Activated T-cell treated with anti-CD3 and anti-CD28 coated beads for 48 hours (primary cell): Measurements from ENCODE around the gene KLK3.
A peak's percentile ranks its signal among the peaks of the same experiment; 100 is the strongest.

Experiments used
- DNase-seq: peaks from one replicate; pipeline ENCODE4 v3.0.0-alpha.2; 2020; ENCODE audit warnings: low read depth

KLK3 gene

DNA sequence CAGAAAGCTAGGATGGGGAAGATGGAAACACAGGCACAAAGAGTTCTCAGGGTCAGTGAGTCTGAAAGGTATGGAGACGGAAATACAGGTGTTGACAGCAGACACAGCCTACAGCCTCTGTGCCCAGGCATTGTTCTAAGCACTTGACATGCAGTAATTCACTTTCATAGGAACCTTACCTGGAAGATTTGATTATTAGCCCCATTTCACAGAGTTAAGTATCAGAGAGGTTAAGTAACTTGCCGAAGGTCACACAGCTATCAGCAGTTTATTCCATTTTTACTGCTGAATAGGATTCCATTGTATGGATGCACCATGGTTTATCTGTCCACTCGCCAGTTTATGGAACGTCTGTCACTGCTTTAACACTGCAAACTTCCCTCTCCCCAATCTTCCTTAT, 43.3 kb downstream of the KLK3 start:
- DNase-seq: no peak

DNA sequence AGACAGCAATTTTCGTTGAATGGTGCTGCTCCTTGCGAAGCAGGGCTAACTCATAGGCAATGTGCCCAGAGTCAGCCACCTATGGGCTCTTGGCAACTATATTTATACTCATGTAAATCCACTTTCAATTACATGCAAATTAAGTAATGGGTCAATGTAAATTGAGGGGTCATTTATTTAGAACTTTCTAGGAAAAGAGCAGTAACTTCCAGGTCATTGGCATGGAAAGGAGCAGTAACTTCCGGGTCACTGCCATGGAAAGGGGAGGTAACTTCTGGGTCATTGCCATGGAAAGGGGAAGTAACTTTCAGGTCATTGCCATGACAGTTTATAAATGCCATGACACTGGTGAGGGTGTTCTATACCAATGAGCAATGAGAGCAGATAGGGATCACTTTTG, 44.9 kb downstream of the KLK3 start:
- no peak for DNase-seq

DNA sequence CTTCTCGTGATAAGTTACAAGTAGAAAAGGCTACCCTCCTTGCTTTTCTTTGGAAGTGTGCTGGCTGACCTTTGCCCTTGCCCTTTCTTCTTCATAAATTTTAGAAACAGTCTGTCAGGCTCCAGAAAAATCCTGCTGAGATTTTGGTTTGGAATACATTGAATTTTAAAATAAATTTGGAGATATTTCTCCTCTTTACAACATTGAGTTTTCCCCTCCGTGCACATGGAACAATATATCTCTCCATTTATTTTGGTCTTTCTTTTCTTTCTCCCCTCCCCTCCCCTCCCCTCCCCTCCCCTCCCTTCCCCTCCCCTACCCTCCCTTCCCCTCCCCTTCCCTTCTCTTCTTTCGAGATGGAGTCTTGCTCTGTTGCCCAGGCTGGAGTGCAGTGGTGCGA, 47.9 kb downstream of the KLK3 start:
- DNase-seq: no peak

DNA sequence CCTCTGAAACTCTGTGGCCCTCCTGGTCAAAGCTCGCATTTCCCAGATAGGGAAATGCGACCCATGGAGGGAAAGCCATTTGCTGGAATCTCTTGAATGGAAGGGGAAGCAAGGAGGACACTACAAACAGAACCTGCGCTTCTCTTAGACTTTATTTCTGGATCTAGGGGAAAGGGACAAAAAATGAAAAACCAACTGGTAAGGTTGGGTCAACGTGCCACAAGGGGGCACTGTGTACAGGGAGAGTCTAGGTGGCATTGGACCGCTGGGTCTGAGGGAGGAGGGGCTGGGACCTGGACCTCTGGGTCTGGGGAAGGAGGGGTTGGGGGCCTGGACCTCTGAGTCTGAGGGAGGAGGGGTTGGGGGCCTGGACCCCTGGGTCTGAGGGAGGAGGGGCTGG, 51.5 kb downstream of the KLK3 start:
- peak; percentile 31 for DNase-seq

DNA sequence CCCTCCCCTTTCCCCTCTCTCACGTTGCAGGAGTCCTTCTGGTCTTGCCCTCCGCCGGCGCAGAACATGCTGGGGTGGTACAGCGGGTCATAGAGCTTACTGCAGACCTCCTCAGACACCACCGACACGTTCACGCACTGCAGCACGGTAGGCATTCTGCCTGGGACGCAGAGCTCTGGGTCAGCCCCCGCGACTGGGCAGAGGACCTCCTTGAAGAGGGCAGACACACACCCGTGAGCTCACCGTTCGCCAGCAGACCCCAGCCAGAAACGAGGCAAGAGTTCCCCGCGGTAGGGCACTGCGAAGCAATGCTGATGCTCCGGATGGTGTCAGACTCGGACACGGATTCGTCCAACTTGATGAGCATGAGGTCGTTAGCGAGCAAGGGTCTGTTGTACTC, 53.6 kb downstream of the KLK3 start:
- DNase-seq: no peak

DNA sequence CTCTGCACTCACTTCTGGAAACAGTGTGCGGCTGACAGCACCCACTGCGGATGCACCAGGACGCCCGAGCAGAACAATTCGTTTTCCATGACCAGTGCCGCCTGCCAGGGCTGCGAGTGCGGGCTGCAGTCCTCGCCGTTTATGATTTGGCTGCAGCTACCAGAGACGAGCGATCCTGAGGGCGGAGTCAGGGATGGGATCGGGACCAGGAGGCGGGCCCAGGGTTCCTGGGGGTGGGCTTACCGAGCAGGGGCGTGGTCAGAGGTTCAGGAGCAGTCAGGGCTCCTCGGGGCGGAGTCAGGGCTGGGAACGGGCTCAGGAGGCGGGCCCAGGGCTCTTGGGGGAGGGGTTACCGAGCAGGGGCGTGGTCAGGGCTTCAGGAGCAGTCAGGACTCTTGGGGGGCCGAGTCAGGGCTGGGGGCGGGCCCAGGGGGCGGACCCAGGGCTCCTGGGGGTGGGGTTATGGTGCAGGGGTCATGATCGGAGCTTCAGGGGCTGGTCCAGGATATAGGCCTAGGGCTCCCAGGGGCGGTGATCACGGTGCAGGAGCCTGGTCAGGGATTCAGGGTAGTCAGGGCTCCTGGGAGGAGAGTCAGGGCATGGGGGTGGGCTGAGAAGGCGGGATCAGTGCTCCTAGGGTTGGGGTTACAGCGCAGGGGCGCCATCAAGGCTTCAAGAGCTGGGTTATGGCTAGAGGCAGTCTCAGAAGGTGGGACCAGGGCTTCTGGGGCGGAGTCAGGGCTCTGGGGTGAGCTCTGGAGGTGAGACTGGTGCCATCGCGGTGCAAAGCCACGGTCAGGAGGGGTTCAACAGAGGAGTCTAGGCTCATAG, 54.7 kb downstream of the KLK3 start:
- peak; percentile 39 for DNase-seq
